Panc1 (cell line): ENCODE measurements around the gene SCFD1.

Experiments used
- POLR2AphosphoS5 ChIP-seq: IDR thresholded peaks from 2 replicates; pipeline ENCODE4 v1.6.1; 2012; ENCODE audit warnings: mild to moderate bottlenecking, low read depth, low read length, moderate library complexity
- SIN3A ChIP-seq: IDR thresholded peaks from 2 replicates; pipeline ENCODE4 v1.6.1; 2012; ENCODE audit warnings: low read depth, mild to moderate bottlenecking, low read length, moderate library complexity, borderline replicate concordance; ENCODE audit not compliant: insufficient read depth
- TF ChIP-seq, protein P1 (sequence below): fragments of 450-650 bp; IDR thresholded peaks from 2 replicates; pipeline ENCODE4 v1.5.1; 2017; ENCODE audit warnings: mild to moderate bottlenecking
- TF ChIP-seq, protein P2 (sequence below), 2 experiments: IDR thresholded peaks; 2 replicates each; pipeline ENCODE4 v1.6.1; 2011 to 2012; ENCODE audit warnings: low read depth in 2 of 2, control low read depth in 1 of 2, low read length in 1 of 2, mild to moderate bottlenecking in 1 of 2, moderate library complexity in 1 of 2; ENCODE audit not compliant: insufficient read depth in 1 of 2

GRCh38 chr14:30638926-30639325, 16.8 kb downstream of the SCFD1 start:
- TF ChIP-seq, protein P1, sequence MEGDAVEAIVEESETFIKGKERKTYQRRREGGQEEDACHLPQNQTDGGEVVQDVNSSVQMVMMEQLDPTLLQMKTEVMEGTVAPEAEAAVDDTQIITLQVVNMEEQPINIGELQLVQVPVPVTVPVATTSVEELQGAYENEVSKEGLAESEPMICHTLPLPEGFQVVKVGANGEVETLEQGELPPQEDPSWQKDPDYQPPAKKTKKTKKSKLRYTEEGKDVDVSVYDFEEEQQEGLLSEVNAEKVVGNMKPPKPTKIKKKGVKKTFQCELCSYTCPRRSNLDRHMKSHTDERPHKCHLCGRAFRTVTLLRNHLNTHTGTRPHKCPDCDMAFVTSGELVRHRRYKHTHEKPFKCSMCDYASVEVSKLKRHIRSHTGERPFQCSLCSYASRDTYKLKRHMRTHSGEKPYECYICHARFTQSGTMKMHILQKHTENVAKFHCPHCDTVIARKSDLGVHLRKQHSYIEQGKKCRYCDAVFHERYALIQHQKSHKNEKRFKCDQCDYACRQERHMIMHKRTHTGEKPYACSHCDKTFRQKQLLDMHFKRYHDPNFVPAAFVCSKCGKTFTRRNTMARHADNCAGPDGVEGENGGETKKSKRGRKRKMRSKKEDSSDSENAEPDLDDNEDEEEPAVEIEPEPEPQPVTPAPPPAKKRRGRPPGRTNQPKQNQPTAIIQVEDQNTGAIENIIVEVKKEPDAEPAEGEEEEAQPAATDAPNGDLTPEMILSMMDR, result no peak
- TF ChIP-seq POLR2AphosphoS5 (no peak), SIN3A (no peak)
- TF ChIP-seq, protein P2, sequence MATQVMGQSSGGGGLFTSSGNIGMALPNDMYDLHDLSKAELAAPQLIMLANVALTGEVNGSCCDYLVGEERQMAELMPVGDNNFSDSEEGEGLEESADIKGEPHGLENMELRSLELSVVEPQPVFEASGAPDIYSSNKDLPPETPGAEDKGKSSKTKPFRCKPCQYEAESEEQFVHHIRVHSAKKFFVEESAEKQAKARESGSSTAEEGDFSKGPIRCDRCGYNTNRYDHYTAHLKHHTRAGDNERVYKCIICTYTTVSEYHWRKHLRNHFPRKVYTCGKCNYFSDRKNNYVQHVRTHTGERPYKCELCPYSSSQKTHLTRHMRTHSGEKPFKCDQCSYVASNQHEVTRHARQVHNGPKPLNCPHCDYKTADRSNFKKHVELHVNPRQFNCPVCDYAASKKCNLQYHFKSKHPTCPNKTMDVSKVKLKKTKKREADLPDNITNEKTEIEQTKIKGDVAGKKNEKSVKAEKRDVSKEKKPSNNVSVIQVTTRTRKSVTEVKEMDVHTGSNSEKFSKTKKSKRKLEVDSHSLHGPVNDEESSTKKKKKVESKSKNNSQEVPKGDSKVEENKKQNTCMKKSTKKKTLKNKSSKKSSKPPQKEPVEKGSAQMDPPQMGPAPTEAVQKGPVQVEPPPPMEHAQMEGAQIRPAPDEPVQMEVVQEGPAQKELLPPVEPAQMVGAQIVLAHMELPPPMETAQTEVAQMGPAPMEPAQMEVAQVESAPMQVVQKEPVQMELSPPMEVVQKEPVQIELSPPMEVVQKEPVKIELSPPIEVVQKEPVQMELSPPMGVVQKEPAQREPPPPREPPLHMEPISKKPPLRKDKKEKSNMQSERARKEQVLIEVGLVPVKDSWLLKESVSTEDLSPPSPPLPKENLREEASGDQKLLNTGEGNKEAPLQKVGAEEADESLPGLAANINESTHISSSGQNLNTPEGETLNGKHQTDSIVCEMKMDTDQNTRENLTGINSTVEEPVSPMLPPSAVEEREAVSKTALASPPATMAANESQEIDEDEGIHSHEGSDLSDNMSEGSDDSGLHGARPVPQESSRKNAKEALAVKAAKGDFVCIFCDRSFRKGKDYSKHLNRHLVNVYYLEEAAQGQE (IDR thresholded peaks at IDR 0.05; ENCODE audit: insufficient read depth in 1 of 2, low read depth in 2 of 2, low read length in 1 of 2), result no peak
